Right hindlimb (tissue), 1 donor: ENCODE measurements around the gene FAM174A.

Experiments
- DNase-seq: peaks from one replicate; pipeline ENCODE4 v3.0.0-alpha.2; 2018

FAM174A gene

GRCh38 chr5:100535060-100536005 lies at the start of gene FAM174A:
TSS of gene FAM174A (plus strand) at chr5:100535374. CDS start at chr5:100535531, 157 bp downstream.
- DNase-seq = peak; percentile 97

- no peak for DNase-seq
These were observed 41.2 kb upstream of the FAM174A start for GRCh38 chr5:100493996-100494395.

- DNase-seq = no peak
These were observed 38.9 kb upstream of the FAM174A start for GRCh38 chr5:100496296-100496695.

GRCh38 chr5:100502684-100503083 lies 32.5 kb upstream of the FAM174A start:
- DNase-seq = no peak

GRCh38 chr5:100505984-100506670 lies 29.0 kb upstream of the FAM174A start:
- DNase-seq = no peak

- no peak for DNase-seq
These were observed 18.9 kb upstream of the FAM174A start for GRCh38 chr5:100516285-100516684.

GRCh38 chr5:100517301-100517974 lies 17.7 kb upstream of the FAM174A start:
- peak; percentile 21 for DNase-seq

- DNase-seq = no peak
These were observed 16.8 kb upstream of the FAM174A start for GRCh38 chr5:100518377-100518776.

GRCh38 chr5:100519075-100519474 lies 16.1 kb upstream of the FAM174A start:
- no peak for DNase-seq

- no peak for DNase-seq
These were observed 14.8 kb upstream of the FAM174A start for GRCh38 chr5:100520348-100520747.

GRCh38 chr5:100537946-100538345 lies 2.8 kb downstream of the FAM174A start:
- no peak for DNase-seq

GRCh38 chr5:100539519-100539918 lies 4.3 kb downstream of the FAM174A start:
- DNase-seq = no peak

- DNase-seq = no peak
These were observed 6.9 kb downstream of the FAM174A start for GRCh38 chr5:100542086-100542485.

- peak; percentile 21 for DNase-seq
These were observed 10.8 kb downstream of the FAM174A start for GRCh38 chr5:100546001-100546400.

GRCh38 chr5:100550531-100551051 lies 15.4 kb downstream of the FAM174A start:
- DNase-seq = no peak

- no peak for DNase-seq
These were observed 16.0 kb downstream of the FAM174A start for GRCh38 chr5:100551183-100551582.

- DNase-seq = no peak
These were observed 18.0 kb downstream of the FAM174A start for GRCh38 chr5:100553209-100553608.

- no peak for DNase-seq
These were observed 25.7 kb downstream of the FAM174A start for GRCh38 chr5:100560860-100561259.

GRCh38 chr5:100562821-100563220 lies 27.6 kb downstream of the FAM174A start:
- no peak for DNase-seq

GRCh38 chr5:100566382-100567141 lies 31.4 kb downstream of the FAM174A start:
- DNase-seq = no peak

- DNase-seq = no peak
These were observed 39.5 kb downstream of the FAM174A start for GRCh38 chr5:100574716-100575115.

GRCh38 chr5:100575815-100576214 lies 40.6 kb downstream of the FAM174A start:
- DNase-seq = no peak
